Peyer's patch (tissue), 4 donors: ENCODE measurements around the gene ATG7.

Source experiments
- CTCF ChIP-seq, 6 experiments: fragments of 450-650 bp in 4 of 6; fragments of 200-600 bp in 2 of 6; sonication (generic) in 1 of 6; IDR thresholded peaks; one replicate each; pipeline ENCODE4 v1.5.1; 2017 to 2019; ENCODE audit warnings: antibody characterized with exemption in 6 of 6, mild to moderate bottlenecking in 3 of 6, moderate library complexity in 1 of 6
- POLR2A ChIP-seq, 2 donors: fragments of 450-650 bp; IDR thresholded peaks; one replicate each; pipeline ENCODE4 v1.5.1; 2017; ENCODE audit warnings: antibody characterized with exemption in 2 of 2, mild to moderate bottlenecking in 2 of 2, moderate library complexity in 2 of 2

- TF ChIP-seq CTCF (IDR thresholded peaks at IDR 0.05), result no peak
- no peak for TF ChIP-seq POLR2A (IDR thresholded peaks at IDR 0.05)
Measured at GRCh38 chr3:11297126-11297525, 24.9 kb downstream of the ATG7 start.
